Caco-2 (cell line): ENCODE measurements around the gene CDH2. TPM values are rescaled to one million over a fixed set of nuclear protein-coding genes. Genes with fewer than 3 reads are reported as not detected.

ENCODE experiments used
- BruUV-seq: library from RNA; stranded (reverse); fragments of 400-500 nt; replicated peaks from 2 replicates; lab custom pipeline; 2021; lab: Mats Ljungman, UMichigan
- CTCF ChIA-PET: fragments of 300-600 bp; sonication (Branson Sonifier 250); formaldehyde crosslinking; loops from one replicate; lab custom pipeline; 2022; ENCODE audit warnings: antibody characterized with exemption; lab: Charles Lee
- POLR2A ChIA-PET: fragments of 300-600 bp; sonication (Branson Sonifier 250); formaldehyde crosslinking; loops from one replicate; lab custom pipeline; 2022; ENCODE audit warnings: antibody characterized with exemption; lab: Charles Lee
- DNase-seq, 2 experiments: peaks; one replicate each; pipeline versions ENCODE4 v3.0.0 to v3.0.0-alpha.2; 2020 to 2022
- H3K27me3 ChIP-seq: replicated peaks from 2 replicates; pipeline ENCODE4 v1.6.0; 2011; ENCODE audit warnings: low read length; ENCODE audit not compliant: control insufficient read depth, insufficient read depth
- H3K36me3 ChIP-seq: 2 replicates; pipeline ENCODE4 v1.5.1; 2011; ENCODE audit warnings: low read length; ENCODE audit not compliant: control insufficient read depth, insufficient read depth
- H3K4me1 ChIP-seq: fragments of 250-450 bp; sonication (Bioruptor Pico); 2 replicates; pipeline ENCODE4 v1.5.1; 2020; ENCODE audit warnings: mild to moderate bottlenecking
- H3K4me3 ChIP-seq: 2 replicates; pipeline ENCODE4 v1.5.1; 2011; ENCODE audit warnings: low read depth, mild to moderate bottlenecking, control low read depth, low read length
- H3K9me3 ChIP-seq: fragments of 250-450 bp; sonication (Bioruptor Pico); 2 replicates; pipeline ENCODE4 v1.5.1; 2020; ENCODE audit warnings: mild to moderate bottlenecking, moderate library complexity
- H3K27ac Mint-ChIP-seq: one replicate; pipeline ENCODE4 v1.8.0; 2022; ENCODE audit warnings: mixed read lengths; ENCODE audit not compliant: unreplicated experiment
- H3K27me3 Mint-ChIP-seq: one replicate; pipeline ENCODE4 v1.8.0; 2022; ENCODE audit warnings: mixed read lengths; ENCODE audit not compliant: insufficient read depth, unreplicated experiment
- H3K36me3 Mint-ChIP-seq: one replicate; pipeline ENCODE4 v1.8.0; 2022; ENCODE audit warnings: mild to moderate bottlenecking, mixed read lengths; ENCODE audit not compliant: insufficient read depth, unreplicated experiment
- H3K4me1 Mint-ChIP-seq: one replicate; pipeline ENCODE4 v1.8.0; 2022; ENCODE audit warnings: low read depth, mixed read lengths; ENCODE audit not compliant: unreplicated experiment
- H3K4me3 Mint-ChIP-seq: one replicate; pipeline ENCODE4 v1.8.0; 2022; ENCODE audit warnings: mild to moderate bottlenecking, moderate library complexity, mixed read lengths; ENCODE audit not compliant: unreplicated experiment
- H3K9me3 Mint-ChIP-seq: one replicate; pipeline ENCODE4 v1.8.0; 2022; ENCODE audit warnings: mixed read lengths; ENCODE audit not compliant: unreplicated experiment
- CTCF ChIP-seq, 2 experiments: fragments of 200-600 bp in 1 of 2; IDR thresholded peaks; 1 replicate in 1 of 2; 2 replicates in 1 of 2; pipeline versions ENCODE4 v1.5.1 to v1.8.0; 2011 to 2022; ENCODE audit warnings: antibody characterized with exemption in 1 of 2, control low read depth in 1 of 2, inconsistent platforms in 1 of 2, low read depth in 1 of 2, low read length in 1 of 2, mild to moderate bottlenecking in 1 of 2, moderate library complexity in 1 of 2; ENCODE audit not compliant: insufficient read depth in 1 of 2, severe bottlenecking in 1 of 2, unreplicated experiment in 1 of 2
- intact Hi-C: fragments of 100-400 bp; cut with micrococcal nuclease; formaldehyde crosslinking; loops from one replicate; pipeline ENCODE4 v1.10.0; 2022; ENCODE audit not compliant: unreplicated experiment
- total RNA-seq: library from RNA; stranded (reverse); gene quantifications from 2 replicates; pipeline ENCODE4 v1.2.3, GENCODE V29; 2022

Gene CDH2
- total RNA-seq, 1 experiment from 2014 or later = 1.4 TPM

- H3K27me3 ChIP-seq = no peaks in the 10 kb centered on the region
- no TSS peak for BruUV-seq
- no peaks in the 10 kb centered on the region for H3K4me1 ChIP-seq
- POLR2A ChIA-PET = no interaction called here
- no peak overlapping the region for H3K4me3 ChIP-seq
- Mint-ChIP-seq H3K9me3 (no peaks in the 10 kb centered on the region), H3K4me3 (no peak overlapping the region), H3K36me3 (no peaks in the 10 kb centered on the region), H3K27me3 (no peaks in the 10 kb centered on the region), H3K4me1 (no peaks in the 10 kb centered on the region), H3K27ac (no peak overlapping the region)
- CTCF ChIA-PET = no interaction called here
- TF ChIP-seq CTCF (IDR thresholded peaks at IDR 0.05; ENCODE audit: insufficient read depth in 1 of 2, low read depth in 1 of 2, low read length in 1 of 2, severe bottlenecking in 1 of 2, unreplicated experiment in 1 of 2) = no peak
- no peaks in the 10 kb centered on the region for H3K36me3 ChIP-seq
- intact Hi-C loops = no loop called here
- H3K9me3 ChIP-seq = no peaks in the 10 kb centered on the region
- no peak for DNase-seq
Observed at GRCh38 chr18:28050545-28050944, 126.4 kb downstream of the CDH2 start.

GRCh38 chr18:28048612-28049011 lies 128.3 kb downstream of the CDH2 start:
- no peaks in the 10 kb centered on the region for H3K36me3 ChIP-seq

GRCh38 chr18:28045880-28046279 lies 131.1 kb downstream of the CDH2 start:
- TF ChIP-seq CTCF (IDR thresholded peaks at IDR 0.05; ENCODE audit: insufficient read depth in 1 of 2, low read depth in 1 of 2, low read length in 1 of 2, severe bottlenecking in 1 of 2, unreplicated experiment in 1 of 2) = no peak
- Mint-ChIP-seq H3K4me1 (peaks cover 6% of the 10 kb centered on the region), H3K4me3 (no peak overlapping the region), H3K9me3 (no peaks in the 10 kb centered on the region), H3K27ac (no peak overlapping the region), H3K36me3 (no peaks in the 10 kb centered on the region), H3K27me3 (no peaks in the 10 kb centered on the region)
- CTCF ChIA-PET = no interaction called here
- no peaks in the 10 kb centered on the region for H3K36me3 ChIP-seq
- H3K27me3 ChIP-seq = no peaks in the 10 kb centered on the region
- no peak overlapping the region for H3K4me3 ChIP-seq
- no peaks in the 10 kb centered on the region for H3K9me3 ChIP-seq
- no peak for DNase-seq
- POLR2A ChIA-PET = no interaction called here
- H3K4me1 ChIP-seq = no peaks in the 10 kb centered on the region
- intact Hi-C loops = no loop called here
- BruUV-seq = no TSS peak

More at GRCh38 chr18:28048612-28049011, 128.3 kb downstream of the CDH2 start:
- Histone ChIP-seq H3K4me1 (no peaks in the 10 kb centered on the region), H3K9me3 (no peaks in the 10 kb centered on the region), H3K27me3 (no peaks in the 10 kb centered on the region), H3K4me3 (no peak overlapping the region)
- Mint-ChIP-seq H3K36me3 (no peaks in the 10 kb centered on the region), H3K27ac (no peak overlapping the region), H3K9me3 (no peaks in the 10 kb centered on the region), H3K4me3 (no peak overlapping the region), H3K4me1 (peaks cover 6% of the 10 kb centered on the region), H3K27me3 (no peaks in the 10 kb centered on the region)
- intact Hi-C loops = no loop called here
- DNase-seq = no peak
- CTCF ChIA-PET = no interaction called here
- POLR2A ChIA-PET = no interaction called here
- no peak for TF ChIP-seq CTCF (IDR thresholded peaks at IDR 0.05; ENCODE audit: insufficient read depth in 1 of 2, low read depth in 1 of 2, low read length in 1 of 2, severe bottlenecking in 1 of 2, unreplicated experiment in 1 of 2)
- no TSS peak for BruUV-seq
